Skin of body (tissue), 2 donors: Measurements from ENCODE around the gene MAP3K4. TPM values are rescaled to one million over a fixed set of nuclear protein-coding genes. Genes with fewer than 3 reads are reported as not detected.

Experiments used
- DNase-seq: peaks from one replicate; lab custom pipeline; 2025; lab: John Stamatoyannopoulos, UW
- total RNA-seq: library from RNA; depleted of rRNA; stranded (reverse); fragments of >200 nt; gene quantifications from one replicate; pipeline ENCODE4 v1.2.3, GENCODE V29; 2014

MAP3K4 gene
- total RNA-seq, 1 donor from 2014 or later, result 45.6 TPM

DNA sequence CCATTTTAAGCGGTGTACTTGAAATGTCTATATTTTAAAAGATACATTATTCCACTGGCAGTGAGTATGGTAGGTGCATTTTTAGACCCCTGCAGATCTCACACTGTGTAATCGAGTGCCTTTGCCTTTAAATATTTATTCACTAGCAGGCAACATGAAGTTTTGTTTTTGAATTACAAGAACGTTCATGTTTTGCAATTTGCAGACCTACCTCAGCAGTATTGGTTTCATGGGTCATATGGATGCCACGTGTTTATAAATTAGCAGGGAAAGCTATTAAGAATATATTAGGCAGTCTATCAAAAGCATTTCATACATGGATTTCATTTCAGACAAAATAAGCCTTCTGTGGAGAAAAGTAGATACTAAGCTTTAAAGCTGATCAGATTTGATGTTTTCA lies 7.2 kb downstream of the MAP3K4 start:
- no peak for DNase-seq

DNA sequence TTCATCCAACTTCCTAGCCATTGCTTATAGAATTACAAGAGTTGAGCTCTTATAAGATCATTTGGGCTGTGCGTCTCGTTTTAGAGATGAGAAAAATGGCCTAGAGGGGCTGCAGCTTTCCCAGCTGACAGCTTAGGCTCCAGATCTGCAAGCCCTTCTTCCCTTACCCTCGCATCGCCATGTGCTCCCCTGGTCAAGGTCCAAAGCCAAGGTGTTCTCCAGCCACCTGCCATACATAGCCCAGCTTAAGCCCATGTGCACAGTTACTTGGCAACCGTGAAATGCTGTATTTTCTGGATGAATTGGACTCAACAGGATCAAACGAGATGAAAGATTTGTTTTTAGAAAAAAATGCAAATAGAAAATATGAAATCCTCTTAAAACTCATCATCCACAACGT lies 7.9 kb downstream of the MAP3K4 start:
- DNase-seq, result no peak

DNA sequence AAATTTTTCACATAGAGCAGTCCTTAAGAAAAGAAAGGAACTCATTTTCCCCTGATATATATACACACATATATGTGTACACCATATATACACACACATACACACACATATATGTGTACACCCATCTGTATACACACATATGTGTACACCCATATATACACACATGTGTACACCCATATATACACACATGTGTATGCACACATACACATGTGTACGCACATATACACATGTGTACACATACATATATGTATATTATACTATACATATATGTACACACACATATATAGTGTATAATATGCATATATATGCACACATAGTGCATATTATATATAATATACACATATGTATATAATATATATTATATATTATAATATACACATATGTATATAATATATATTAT lies 9.1 kb downstream of the MAP3K4 start:
- no peak for DNase-seq

DNA sequence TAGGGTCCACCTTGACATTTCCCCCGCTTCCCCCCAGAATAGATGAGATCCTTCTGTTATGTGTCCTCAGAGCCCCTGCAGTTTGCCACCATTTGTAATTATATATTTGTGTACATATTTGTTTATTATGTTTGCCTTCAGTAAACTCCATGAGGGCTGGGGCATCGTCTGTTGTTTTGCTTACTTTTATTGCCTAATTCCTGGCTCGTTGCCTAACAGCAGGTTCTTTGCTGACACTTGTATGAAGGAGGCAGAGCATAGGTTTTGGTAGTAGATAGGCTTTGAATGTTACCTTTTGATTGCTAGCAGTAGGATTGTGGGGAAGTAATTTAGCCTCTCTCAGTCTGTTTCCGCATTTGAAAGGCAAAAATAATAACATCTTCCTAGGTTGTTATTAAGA lies 9.9 kb downstream of the MAP3K4 start:
- no peak for DNase-seq

DNA sequence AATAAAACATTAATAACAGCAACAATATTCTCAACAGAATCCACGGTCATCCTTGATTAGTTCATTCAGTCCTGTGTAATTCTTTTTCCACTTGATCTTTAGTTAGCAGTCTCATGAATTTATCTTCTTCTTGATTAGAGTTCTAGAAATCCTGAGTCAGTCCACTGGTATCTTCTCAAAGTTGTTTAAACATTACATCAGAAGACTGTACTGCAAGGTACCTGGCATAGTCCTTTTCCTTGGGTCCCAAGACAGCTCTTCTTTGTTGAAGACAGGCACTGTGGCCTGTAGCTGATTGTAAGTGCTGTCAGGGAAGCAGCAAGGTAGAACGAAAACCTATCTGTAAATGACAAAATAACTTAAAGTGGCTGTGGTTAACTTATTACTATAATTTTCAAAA lies 11.8 kb downstream of the MAP3K4 start:
- no peak for DNase-seq

DNA sequence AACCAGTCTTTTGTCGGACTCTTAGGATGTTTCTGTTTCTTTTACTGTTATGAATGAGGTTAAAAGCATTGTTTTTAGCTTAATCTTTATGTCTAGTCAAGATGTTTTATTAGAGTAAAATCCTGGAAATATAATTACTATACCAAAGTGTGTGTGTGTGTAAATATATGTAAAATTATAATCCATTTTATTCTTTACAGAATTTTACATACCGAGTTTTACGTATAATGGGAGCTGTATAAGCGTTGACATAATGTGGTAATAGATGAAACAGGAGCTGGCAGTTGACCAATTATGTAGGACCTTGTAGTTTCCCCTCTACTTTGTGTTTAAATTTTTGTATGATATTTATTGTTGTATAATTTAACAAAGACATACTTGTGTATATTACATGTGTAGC lies 16.7 kb downstream of the MAP3K4 start:
- DNase-seq, result no peak

DNA sequence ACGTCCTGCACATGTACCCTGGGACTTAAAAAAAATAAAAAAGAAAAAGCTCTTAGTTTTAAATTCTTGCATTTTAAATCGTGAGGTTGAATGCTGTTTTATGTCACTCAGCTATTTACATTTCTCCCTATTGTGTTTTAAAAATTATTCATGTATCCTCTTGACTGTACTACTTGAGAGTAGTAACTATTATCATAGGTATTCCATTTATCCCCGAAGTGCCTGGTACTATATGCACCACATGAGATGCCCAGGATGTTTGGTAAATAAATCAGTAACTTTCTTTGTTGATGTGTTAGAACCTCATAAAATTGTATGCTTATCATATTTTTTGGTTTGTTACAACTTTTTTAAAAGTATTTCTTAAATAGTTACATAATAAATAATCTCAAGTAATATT lies 18.4 kb downstream of the MAP3K4 start:
- DNase-seq, result no peak

DNA sequence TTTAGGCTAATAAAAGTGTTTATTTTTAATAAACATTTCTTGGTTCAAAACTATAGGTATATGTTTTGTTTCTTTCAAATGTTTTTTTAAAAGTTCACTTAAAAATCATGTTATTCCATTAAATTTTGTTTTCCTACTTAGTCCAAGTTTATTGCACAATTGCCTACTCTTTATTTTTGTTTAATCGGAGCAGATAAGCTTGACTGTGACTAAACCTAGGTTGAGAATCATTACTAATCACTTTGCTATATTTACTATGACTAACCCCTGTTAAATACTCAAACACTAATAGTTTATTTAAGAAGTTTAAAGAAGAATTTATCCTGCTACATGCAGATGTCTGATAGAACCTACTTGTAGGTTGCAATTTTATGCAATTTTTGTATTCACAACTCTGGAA lies 18.8 kb downstream of the MAP3K4 start:
- no peak for DNase-seq

DNA sequence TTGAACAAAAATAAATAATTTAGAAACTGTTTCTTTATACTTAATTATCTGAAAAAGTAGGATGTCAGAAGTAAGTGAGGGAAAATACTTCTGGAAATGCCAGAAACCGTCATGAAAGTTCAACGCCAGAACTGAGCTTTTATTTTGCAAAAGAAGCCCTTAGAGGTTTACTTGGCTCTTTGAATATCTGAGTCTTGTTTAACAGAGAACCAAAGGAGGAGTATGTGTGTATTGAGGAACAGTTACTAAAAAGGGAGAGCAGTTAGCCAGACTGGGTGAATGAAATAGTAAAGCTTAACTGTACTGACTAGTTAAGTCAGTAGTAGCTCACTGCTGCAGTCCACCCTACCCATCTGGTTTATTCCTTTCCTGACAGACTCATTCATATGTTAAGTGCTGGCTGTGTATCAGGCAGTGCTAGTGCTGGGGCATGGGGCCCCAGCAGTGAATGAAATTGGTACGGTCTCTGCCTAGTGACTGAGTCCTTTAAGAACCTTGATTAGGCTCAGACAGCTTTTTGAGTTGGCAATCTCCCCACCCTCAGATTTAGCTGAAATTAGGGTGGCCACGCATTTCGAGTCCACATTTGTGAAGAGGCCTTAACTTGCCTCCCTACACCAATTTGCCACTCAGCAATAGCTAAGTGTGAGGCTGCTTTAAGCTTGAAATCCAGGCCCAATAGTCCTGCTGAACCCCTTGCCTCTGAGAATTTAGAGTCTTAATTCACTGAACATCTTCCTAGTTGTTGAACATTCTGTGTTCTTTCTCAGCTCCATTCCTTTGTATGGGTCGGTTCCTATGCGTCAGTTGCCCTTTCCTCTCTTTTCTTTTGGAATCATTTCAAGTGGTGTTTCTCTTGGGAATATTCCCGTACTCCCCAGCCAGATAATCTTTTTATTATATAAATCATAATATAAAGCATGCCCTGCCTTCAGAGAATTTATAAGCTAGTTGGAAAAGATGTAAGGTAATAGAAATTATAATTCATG lies 20.2 kb downstream of the MAP3K4 start:
- DNase-seq, result no peak

DNA sequence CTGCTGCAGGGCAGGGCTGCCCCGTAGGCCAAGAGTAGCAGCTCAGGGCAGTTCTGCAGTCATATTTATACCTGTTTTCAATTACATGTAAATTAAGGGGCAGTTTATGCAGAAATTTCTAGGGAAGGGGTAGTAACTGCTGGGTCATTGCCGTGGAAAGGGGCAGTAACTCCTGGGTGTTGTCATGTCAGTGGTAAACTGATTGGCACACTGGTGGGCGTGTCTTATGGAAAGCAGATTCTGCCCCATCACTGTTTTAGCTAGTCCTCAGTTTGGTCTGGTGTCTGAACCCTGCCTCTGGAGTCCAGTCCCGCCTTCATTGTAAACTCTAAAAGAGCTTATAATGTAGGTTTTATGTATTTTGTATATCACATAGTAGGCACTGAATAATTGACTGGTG lies 22.1 kb downstream of the MAP3K4 start:
- no peak for DNase-seq

DNA sequence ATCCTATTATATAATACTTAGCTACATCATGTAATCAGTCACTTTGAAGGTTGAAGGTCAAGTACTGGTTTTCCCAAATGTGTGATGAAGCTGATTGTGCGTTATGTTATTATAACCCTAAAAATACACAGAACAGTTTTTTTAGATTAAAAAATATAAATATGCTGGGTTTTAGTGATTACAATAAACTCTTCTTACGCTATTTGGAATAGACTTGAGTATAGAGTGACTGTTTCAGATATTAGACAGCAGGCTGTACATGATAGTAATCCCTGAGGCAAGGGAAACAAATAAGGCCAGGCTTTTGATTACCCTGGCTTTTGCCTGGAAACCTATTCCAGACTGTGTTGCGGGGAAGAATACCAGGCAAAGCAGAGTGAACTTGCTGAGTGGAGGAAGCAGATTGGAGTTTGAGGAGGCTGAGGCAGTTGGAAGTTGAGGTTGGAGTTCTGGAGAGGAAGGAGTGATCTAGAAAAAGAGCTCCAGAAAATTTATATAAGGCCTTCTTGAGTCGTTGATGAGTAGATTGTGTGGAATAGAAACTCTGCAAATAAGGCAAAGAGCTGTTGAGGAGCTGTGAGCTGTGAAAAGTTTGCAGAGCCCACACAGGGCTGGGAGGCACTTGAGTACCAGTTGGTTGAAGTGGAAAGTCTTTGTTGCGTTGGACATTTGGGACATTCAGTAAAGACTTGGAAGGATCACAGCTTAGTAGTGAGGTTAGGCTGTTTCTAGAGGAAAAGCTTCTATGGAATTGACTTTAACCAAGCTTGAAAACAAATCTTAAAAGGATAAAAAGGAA lies 26.4 kb downstream of the MAP3K4 start:
- no peak for DNase-seq

DNA sequence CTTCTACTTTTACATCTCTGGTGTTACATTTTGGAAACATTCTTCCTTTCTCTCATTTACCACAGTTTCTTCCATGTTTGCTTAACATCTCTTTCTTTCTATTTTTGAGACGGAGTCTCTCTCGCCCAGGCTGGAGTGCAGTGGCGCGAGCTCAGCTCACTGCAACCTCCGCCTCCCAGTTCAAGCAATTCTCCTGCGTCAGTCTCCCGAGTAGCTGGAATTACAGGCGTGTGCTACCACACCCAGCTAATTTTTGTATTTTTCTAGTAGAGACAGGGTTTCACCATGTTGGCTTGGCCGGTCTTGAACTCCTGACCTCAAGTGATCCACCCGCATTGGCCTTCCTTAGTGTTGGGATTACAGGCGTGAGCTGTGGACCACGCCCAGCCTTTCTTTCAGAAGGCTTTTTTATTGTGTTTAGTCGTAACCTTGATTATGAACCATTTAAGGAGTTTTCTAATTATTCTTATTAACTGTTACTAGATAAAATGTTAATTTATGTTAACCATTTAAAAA lies 27.8 kb downstream of the MAP3K4 start:
- DNase-seq, result no peak

DNA sequence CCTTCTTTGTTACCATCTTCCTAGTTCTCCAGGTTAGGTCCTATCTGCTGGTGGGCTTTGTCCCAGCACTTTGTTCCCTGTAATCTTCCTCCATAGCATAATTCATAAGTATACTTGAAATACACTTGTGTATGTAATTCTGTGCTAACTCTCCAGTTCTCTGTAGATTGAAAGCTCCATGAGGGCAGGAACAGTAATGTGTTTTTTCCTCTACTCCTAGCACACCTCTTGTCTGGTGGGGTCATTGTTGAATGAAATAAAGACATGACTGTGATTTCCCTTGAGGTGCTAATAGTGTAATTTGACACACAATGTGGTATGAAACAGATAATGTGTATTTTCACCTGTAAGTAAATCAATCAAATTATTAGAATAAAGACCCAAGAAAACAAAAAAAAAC lies 30.0 kb downstream of the MAP3K4 start:
- DNase-seq, result no peak

DNA sequence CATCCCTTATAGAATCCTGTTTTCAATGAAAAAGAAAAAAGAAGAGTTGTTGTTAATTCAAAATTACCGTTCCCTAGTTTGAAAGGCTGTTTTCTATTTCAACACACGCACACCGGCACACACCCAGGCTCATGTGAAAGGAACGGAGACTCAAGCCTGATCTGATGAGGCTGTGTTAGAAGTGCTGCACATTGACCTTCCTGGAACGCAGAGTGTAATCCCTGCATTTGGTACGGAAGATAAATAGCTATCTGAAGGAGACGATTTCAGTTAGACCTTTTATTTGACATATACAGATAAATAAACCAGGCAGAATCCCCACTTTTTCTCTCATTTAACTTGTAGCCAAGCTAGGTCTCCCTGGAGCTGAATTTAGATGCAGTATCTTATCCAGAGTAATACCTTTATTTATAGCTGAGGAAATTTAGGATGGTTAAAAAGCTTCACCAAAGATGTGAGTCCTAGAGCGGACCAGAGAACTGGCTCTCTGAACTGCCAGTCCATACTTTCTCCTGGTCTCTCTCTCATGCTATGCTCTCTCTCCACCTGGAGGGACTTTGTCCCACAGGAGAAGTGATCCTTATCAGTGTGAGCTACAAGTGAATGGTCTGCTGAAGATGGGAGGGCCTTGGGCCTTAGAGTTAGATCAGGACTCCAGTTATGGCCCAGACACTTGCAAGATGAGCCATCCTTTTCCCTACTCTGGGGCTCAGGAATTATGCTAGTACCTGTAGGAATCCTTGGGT lies 30.6 kb downstream of the MAP3K4 start:
- no peak for DNase-seq

DNA sequence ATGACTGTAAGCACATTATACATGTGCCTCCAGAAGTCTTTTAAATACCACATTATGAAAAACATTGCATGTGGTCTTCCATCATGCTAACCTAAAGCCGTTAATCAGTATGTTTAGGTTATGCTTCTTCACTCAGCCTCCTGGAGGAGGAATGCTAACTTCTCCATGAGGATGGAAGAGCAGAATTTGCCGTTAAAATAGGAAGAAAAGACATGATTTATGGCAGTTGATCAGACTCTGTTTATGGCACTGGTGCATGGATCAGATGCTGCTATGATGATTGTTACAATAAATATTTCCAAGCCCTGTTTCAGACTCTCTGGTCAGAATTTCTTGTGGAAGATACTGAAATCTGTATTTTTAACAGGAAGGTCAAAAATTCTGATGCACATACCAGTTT lies 31.7 kb downstream of the MAP3K4 start:
- DNase-seq, result no peak

DNA sequence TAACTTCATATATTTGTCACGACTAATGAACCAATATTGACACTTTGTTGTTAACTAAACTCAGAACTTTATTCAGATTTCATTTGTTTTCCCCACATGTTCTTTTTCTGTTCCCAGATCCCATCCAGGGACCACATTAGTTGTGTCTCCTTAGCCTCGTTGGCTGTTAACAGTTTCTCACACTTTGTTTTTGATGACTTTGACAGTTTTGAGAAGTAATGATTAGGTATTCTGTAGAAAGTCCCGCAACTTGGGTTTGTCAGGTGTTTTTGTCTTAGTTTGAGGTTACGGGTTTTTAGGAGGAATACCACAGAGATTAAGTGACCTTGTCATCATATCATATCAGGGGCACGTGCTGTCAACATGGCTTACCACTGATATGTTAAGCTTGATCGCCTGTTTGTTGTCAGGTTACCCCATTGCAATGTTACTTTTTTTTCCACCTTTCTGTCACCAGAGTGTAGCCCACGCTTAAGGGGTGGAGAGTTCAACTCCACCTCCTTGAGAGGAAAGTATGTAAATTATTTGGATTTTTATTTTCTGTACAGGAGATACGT lies 32.9 kb downstream of the MAP3K4 start:
- DNase-seq, result no peak

DNA sequence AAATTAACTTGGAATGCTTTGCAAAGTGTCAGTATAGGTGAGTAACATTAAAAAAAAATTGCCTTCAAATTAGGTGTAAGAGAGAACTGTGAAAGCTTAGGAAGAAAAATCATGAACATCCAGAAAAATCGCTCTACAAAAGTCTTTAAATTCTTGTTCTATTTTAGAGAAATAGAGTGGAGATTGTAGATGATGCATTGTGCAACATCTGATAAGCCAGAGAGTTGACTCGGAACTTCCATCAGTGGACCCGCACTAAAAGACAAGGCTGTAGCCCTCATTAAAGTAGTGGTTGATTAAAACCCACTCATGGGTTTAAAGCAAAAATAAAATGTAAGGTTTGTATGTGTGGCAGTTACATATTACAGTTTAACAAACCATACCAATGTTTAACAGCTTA lies 35.8 kb downstream of the MAP3K4 start:
- no peak for DNase-seq

DNA sequence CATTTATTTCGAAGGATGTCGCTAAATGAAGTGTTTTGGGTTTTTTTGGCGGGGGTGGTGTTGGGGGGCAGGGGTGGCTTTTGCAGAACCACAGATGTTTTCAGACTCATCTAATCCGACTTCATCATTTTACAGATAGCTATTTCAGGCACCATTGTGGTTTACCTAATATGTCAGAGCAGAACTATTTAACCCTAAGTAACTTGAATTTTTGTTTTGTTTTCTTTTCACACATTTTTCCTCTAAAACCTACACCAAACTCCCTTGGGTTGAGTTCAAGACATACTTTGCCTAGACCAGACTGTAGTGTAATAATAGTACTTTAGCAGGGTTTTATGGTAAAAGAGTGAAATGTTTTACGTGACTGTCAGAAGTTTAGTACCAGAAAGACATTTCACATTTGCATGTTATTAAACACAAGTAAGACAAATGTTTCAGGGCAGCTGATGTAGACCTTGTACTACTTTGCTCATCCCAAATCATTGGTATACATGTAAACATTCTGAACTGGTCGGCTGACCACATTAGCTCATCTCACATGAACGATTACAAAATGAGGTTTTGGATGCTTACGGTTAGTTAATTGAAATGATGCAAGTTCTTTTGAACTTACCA lies 37.7 kb downstream of the MAP3K4 start:
- no peak for DNase-seq

DNA sequence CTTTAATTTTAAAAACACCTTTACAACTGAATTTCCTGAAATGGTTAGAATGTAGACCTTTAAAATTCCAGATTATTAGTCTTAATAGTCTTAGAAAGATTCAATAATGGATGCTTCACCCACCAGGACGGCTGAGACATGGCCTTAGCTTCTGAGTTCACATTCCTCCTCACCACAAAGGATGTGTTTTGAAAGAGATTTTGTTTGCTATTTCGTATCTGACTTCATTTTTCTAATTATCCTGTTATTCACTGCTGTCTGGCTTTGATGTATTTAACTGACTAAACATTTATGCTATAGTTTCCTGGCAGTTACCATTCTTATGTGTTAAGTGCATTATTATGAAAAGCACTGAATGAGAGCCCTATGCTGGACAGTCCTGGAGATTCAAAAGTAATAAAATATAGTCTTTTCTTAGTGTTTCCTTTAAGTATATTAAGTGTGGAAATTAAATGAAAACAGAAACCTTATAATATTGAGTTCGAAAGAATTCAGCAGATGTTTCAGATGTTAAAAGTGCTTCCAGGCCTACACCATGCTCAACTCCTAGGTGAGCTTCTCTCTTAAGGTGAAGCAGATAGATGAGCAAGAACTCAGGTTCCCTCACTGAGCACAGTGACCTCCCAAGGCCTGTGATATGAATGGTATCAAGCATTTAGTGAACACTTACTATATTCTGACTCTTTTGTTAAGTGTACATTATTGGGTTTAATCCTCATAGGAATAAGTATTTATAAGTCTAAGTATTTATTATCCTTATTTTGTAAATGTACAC lies 40.3 kb downstream of the MAP3K4 start:
- DNase-seq, result no peak

DNA sequence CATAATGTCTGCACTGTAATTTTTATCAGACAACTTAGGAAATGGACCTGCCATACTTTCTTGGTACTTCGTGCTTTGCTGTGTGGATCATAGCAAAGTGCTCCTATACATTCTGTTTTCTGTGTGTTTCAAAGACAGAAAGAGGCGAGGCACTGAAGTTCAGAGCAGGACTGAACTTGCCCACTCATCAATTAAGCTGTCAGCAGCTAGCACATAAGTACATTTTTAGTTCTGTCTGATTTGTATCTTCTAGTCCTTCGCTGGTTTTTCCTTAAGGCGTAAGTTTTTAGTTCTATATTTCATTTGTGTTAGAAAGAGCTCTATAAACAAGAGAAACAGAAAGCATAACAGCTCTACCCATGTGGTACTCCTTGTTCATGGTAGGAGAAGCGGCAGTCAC lies 42.1 kb downstream of the MAP3K4 start:
- DNase-seq, result no peak
